Measurements from ENCODE around the gene CCNI2.

Gene CCNI2

GRCh38 chr5:132766020-132766805 lies 19.0 kb downstream of the CCNI2 start:
- no peak for DNase-seq

GRCh38 chr5:132766806-132767055 lies 19.5 kb downstream of the CCNI2 start:
- no peak for DNase-seq

GRCh38 chr5:132767150-132767549 lies 19.9 kb downstream of the CCNI2 start:
- no peak for DNase-seq

- no peak for DNase-seq
These were observed 21.3 kb downstream of the CCNI2 start for GRCh38 chr5:132768485-132768868.

GRCh38 chr5:132770476-132771159 lies 23.4 kb downstream of the CCNI2 start:
- no peak for DNase-seq

- no peak for DNase-seq
These were observed 24.3 kb downstream of the CCNI2 start for GRCh38 chr5:132771503-132771998.

GRCh38 chr5:132772291-132773070 lies 25.3 kb downstream of the CCNI2 start:
- DNase-seq: no peak

- DNase-seq: no peak
These were observed 25.9 kb downstream of the CCNI2 start for GRCh38 chr5:132773114-132773513.

GRCh38 chr5:132773601-132774355 lies 26.6 kb downstream of the CCNI2 start:
- no peak for DNase-seq

- no peak for DNase-seq
These were observed 27.2 kb downstream of the CCNI2 start for GRCh38 chr5:132774406-132774805.

- no peak for DNase-seq
These were observed 27.7 kb downstream of the CCNI2 start for GRCh38 chr5:132774896-132775295.

- no peak for DNase-seq
These were observed 28.3 kb downstream of the CCNI2 start for GRCh38 chr5:132775476-132775961.

GRCh38 chr5:132776131-132776937 lies 29.1 kb downstream of the CCNI2 start:
- no peak for DNase-seq

- DNase-seq: no peak
These were observed 29.6 kb downstream of the CCNI2 start for GRCh38 chr5:132776938-132777208.

- no peak for DNase-seq
These were observed 30.2 kb downstream of the CCNI2 start, which contains the start of gene SEPTIN8 for GRCh38 chr5:132777209-132778069. SEPTIN8 (minus strand) TSS chr5:132777239; CDS start chr5:132777137, 102 bp downstream.

- no peak for DNase-seq
These were observed 30.9 kb downstream of the CCNI2 start for GRCh38 chr5:132778129-132778528.

GRCh38 chr5:132778856-132779255 lies 31.6 kb downstream of the CCNI2 start:
- DNase-seq: no peak

- no peak for DNase-seq
These were observed 32.7 kb downstream of the CCNI2 start for GRCh38 chr5:132779961-132780360.

GRCh38 chr5:132780577-132780976 lies 33.4 kb downstream of the CCNI2 start:
- no peak for DNase-seq

- no peak for DNase-seq
These were observed 33.8 kb downstream of the CCNI2 start for GRCh38 chr5:132781029-132781428.

GRCh38 chr5:132782101-132782500 lies 34.9 kb downstream of the CCNI2 start:
- no peak for DNase-seq
